H1 (cell line): Measurements from ENCODE around the gene PTBP1. TPM values are rescaled to one million over a fixed set of nuclear protein-coding genes. Genes with fewer than 3 reads are reported as not detected.

Experiments
- BCL11A ChIP-seq, 2 experiments: IDR thresholded peaks; one replicate each; pipeline ENCODE4 v1.6.1; 2011; ENCODE audit warnings: low read depth in 2 of 2, low read length in 2 of 2, mild to moderate bottlenecking in 2 of 2
- BRCA1 ChIP-seq: IDR thresholded peaks from 2 replicates; pipeline ENCODE4 v1.6.1; 2012; ENCODE audit warnings: low read depth, low read length, improper control_type of control experiment
- CBX5 ChIP-seq: fragments of 300-800, 300-1000 bp; sonication (generic); IDR thresholded peaks from 2 replicates; pipeline ENCODE4 v1.7.1; 2016; ENCODE audit warnings: antibody characterized with exemption, low read length, low read depth
- CHD1 ChIP-seq: IDR thresholded peaks from 2 replicates; pipeline ENCODE4 v1.6.1; 2012; ENCODE audit warnings: low read depth, low read length, improper control_type of control experiment
- EGR1 ChIP-seq: IDR thresholded peaks from 2 replicates; pipeline ENCODE4 v1.6.1; 2011; ENCODE audit warnings: low read depth, low read length, borderline replicate concordance
- EZH2 ChIP-seq: fragments of 200-600 bp; sonication (generic); IDR thresholded peaks from 2 replicates; pipeline ENCODE4 v1.7.1; 2012; ENCODE audit warnings: low read depth, mild to moderate bottlenecking, moderate library complexity, low read length, inconsistent platforms; ENCODE audit not compliant: severe bottlenecking
- GABPA ChIP-seq: IDR thresholded peaks from 2 replicates; pipeline ENCODE4 v1.6.1; 2011; ENCODE audit warnings: mild to moderate bottlenecking, low read length, moderate library complexity, borderline replicate concordance; ENCODE audit not compliant: insufficient read depth
- HDAC6 ChIP-seq: IDR thresholded peaks from one replicate; pipeline ENCODE4 v1.7.1; 2012; ENCODE audit warnings: low read depth, mild to moderate bottlenecking, inconsistent platforms, low read length, moderate library complexity
- JUN ChIP-seq: IDR thresholded peaks from 2 replicates; pipeline ENCODE4 v1.6.1; 2011; ENCODE audit warnings: low read depth, mild to moderate bottlenecking, improper control_type of control experiment, low read length
- KDM5A ChIP-seq: fragments of 200-600 bp; IDR thresholded peaks from 2 replicates; pipeline ENCODE4 v1.7.1; 2012; ENCODE audit warnings: mild to moderate bottlenecking, low read length, inconsistent platforms, mixed read lengths
- MAX ChIP-seq: IDR thresholded peaks from 2 replicates; pipeline ENCODE4 v1.6.1; 2012; ENCODE audit warnings: inconsistent platforms
- PHF8 ChIP-seq: fragments of 200-600 bp; sonication (generic); conservative IDR thresholded peaks from 2 replicates; pipeline ENCODE4 v1.7.1; 2012; ENCODE audit warnings: low read depth, mild to moderate bottlenecking, inconsistent platforms, low read length, moderate library complexity
- RAD21 ChIP-seq, 2 experiments: IDR thresholded peaks in 1 of 2; conservative IDR thresholded peaks in 1 of 2; 2 replicates each; pipeline ENCODE4 v1.6.1; 2011; ENCODE audit warnings: low read depth in 2 of 2, low read length in 2 of 2, improper control_type of control experiment in 1 of 2, inconsistent platforms in 1 of 2, mild to moderate bottlenecking in 1 of 2, moderate library complexity in 1 of 2
- RNF2 ChIP-seq: fragments of 200-900, 300-1000 bp; sonication (generic); IDR thresholded peaks from 2 replicates; pipeline ENCODE4 v1.7.1; 2016; ENCODE audit warnings: borderline replicate concordance, low read depth, mild to moderate bottlenecking, antibody characterized with exemption, low read length; ENCODE audit not compliant: poor library complexity, severe bottlenecking; ENCODE audit errors: missing control alignments
- RXRA ChIP-seq: IDR thresholded peaks from 2 replicates; pipeline ENCODE4 v1.6.1; 2011; ENCODE audit warnings: low read depth, mild to moderate bottlenecking, low read length, moderate library complexity; ENCODE audit not compliant: insufficient read depth
- SIN3A ChIP-seq, 2 experiments: IDR thresholded peaks in 1 of 2; conservative IDR thresholded peaks in 1 of 2; 2 replicates each; pipeline ENCODE4 v1.6.1; 2011 to 2012; ENCODE audit warnings: low read length in 2 of 2, improper control_type of control experiment in 1 of 2, low read depth in 1 of 2, mild to moderate bottlenecking in 1 of 2
- SP2 ChIP-seq: IDR thresholded peaks from 2 replicates; pipeline ENCODE4 v1.6.1; 2012; ENCODE audit warnings: mild to moderate bottlenecking, low read length, inconsistent platforms
- TAF7 ChIP-seq: optimal IDR thresholded peaks from 2 replicates; pipeline ENCODE3; 2011; ENCODE audit warnings: low read depth, mild to moderate bottlenecking, inconsistent platforms, low read length, moderate library complexity, borderline replicate concordance
- TEAD4 ChIP-seq: IDR thresholded peaks from 2 replicates; pipeline ENCODE4 v1.6.1; 2012; ENCODE audit warnings: low read depth, low read length, inconsistent platforms, mixed read lengths
- polyA plus RNA-seq, 7 experiments: library from polyadenylated mRNA; depleted of rRNA in 3 of 7; stranded (reverse) in 5 of 7; unstranded in 2 of 7; fragments of >200 nt in 5 of 7; fragments of 200-250 nt in 2 of 7; gene quantifications; 1 replicate in 5 of 7; 2 replicates in 1 of 7; 4 replicates in 1 of 7; pipeline versions ENCODE4 v1.2.1 to v1.2.3, GENCODE V29; 2011 to 2013; ENCODE audit warnings: missing spikeins in 2 of 7, mixed read lengths in 2 of 7
- total RNA-seq: library from RNA; stranded (reverse); fragmentation: NEBNext Ultra II Directional; extraction: Animal tissue kit (Norgen Biotek cat#: 25700); gene quantifications from 2 replicates; pipeline ENCODE4 v1.2.1, GENCODE V29; 2021
- TF ChIP-seq, protein P1 (sequence below), 3 experiments: IDR thresholded peaks; 1 replicate in 2 of 3; 2 replicates in 1 of 3; pipeline versions ENCODE4 v1.5.1 to v1.6.1; 2011; ENCODE audit warnings: low read length in 3 of 3, mild to moderate bottlenecking in 3 of 3, inconsistent platforms in 2 of 3, low read depth in 1 of 3, moderate library complexity in 1 of 3; ENCODE audit not compliant: insufficient read depth in 1 of 3; ENCODE audit errors: control extremely low read depth in 1 of 3

PTBP1 gene
- total and polyA plus RNA-seq, 2 of the 8 experiments (the other 6 are each of a cell fraction or from before 2014, with no cell fraction given) = 528 to 888 TPM

DNA sequence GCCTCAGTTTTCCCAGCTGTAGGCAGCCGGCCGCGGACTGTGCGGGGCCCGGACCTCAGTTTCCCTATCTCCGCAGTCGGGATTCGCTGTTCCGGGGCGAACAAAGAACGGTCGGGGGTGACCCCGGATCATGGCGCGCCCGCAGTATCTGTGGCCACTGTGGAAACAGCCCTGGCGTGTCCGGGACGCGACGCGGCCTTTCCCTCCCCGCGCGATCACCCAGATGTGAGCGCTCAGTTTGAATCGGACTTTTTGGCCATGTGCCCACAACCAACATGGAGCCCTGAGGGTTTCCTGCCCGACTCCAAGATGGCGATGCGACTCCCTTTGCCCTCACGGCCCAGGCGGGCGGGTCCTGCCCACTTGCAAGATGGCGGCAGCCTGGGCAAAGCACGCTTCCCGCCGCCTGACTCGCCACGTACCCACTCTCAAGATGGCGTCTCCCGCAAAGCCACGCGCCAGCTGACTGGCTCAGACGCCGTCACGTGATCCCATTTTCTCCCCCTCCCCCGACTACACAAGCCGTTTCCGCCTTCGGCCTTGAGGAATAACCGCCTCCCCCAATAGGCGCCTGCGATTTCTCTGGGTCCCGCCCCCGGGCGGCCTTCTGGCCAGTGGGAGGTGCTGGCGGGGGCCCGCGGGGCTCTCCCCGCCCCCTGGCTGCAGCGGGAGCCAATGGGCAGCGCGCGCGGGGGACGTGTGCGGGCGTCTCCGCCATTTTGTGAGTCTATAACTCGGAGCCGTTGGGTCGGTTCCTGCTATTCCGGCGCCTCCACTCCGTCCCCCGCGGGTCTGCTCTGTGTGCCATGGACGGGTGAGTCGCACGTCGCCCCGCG is at the start of gene PTBP1 (continued):
- TF ChIP-seq CHD1 = no peak
- no peak for TF ChIP-seq RNF2
- TF ChIP-seq TEAD4 = no peak
- peak; percentile 44; the same call in 1 of the 2 replicates for TF ChIP-seq GABPA
- TF ChIP-seq TAF7 = peak; percentile 67
- no peak for TF ChIP-seq BRCA1
- TF ChIP-seq BCL11A (IDR thresholded peaks at IDR 0.05; ENCODE audit: low read depth in 2 of 2, low read length in 2 of 2) = no peak
- TF ChIP-seq SP2 = peak; percentile 75
- TF ChIP-seq RXRA = no peak
- TF ChIP-seq JUN = no peak
- peak; percentile 40; the same call in 1 of the 2 replicates for TF ChIP-seq EGR1
- TF ChIP-seq EZH2 = no peak
- TF ChIP-seq CBX5 = no peak
- no peak for TF ChIP-seq HDAC6
- TF ChIP-seq KDM5A = no peak
- TF ChIP-seq MAX = peak; percentile 96
- TF ChIP-seq SIN3A (conservative IDR thresholded peaks at IDR 0.05 in 1 of 2, IDR thresholded peaks at IDR 0.05 in 1 of 2; ENCODE audit: low read depth in 1 of 2, low read length in 2 of 2) = peak in 1 of 2 experiments; percentile 87; a peak in 1 of 4 replicates
- no peak for TF ChIP-seq RAD21 (IDR thresholded peaks at IDR 0.05 in 1 of 2, conservative IDR thresholded peaks at IDR 0.05 in 1 of 2; ENCODE audit: low read depth in 2 of 2, low read length in 2 of 2)
- TF ChIP-seq, protein P1, sequence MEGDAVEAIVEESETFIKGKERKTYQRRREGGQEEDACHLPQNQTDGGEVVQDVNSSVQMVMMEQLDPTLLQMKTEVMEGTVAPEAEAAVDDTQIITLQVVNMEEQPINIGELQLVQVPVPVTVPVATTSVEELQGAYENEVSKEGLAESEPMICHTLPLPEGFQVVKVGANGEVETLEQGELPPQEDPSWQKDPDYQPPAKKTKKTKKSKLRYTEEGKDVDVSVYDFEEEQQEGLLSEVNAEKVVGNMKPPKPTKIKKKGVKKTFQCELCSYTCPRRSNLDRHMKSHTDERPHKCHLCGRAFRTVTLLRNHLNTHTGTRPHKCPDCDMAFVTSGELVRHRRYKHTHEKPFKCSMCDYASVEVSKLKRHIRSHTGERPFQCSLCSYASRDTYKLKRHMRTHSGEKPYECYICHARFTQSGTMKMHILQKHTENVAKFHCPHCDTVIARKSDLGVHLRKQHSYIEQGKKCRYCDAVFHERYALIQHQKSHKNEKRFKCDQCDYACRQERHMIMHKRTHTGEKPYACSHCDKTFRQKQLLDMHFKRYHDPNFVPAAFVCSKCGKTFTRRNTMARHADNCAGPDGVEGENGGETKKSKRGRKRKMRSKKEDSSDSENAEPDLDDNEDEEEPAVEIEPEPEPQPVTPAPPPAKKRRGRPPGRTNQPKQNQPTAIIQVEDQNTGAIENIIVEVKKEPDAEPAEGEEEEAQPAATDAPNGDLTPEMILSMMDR (IDR thresholded peaks at IDR 0.05; ENCODE audit: control extremely low read depth in 1 of 3, insufficient read depth in 1 of 3, low read depth in 1 of 3, low read length in 3 of 3) = no peak
- TF ChIP-seq PHF8 = no peak; the same call in 1 of the 2 replicates
